Naive thymus-derived CD4-positive, alpha-beta T cell (primary cell): Measurements from ENCODE around the gene SPN. TPM values are rescaled to one million over a fixed set of nuclear protein-coding genes. Genes with fewer than 3 reads are reported as not detected.
A peak's percentile ranks its signal among the peaks of the same experiment; 100 is the strongest.
"Not testable (repeated sequence)": the region's sequence is repeated elsewhere in the genome, so short reads cannot be mapped to it uniquely, and the experiment has no call there.

Source experiments
- ATAC-seq: fragments of 150-1000 bp; cut with Tn5 transposase; 2 replicates; pipeline ENCODE4 v1.10.0; 2021; ENCODE audit warnings: mild to moderate bottlenecking, moderate library complexity
- CTCF ChIA-PET: fragments of 350-600 bp; sonication (Branson Sonifier 250); formaldehyde crosslinking; loops from one replicate; lab custom pipeline; 2021; ENCODE audit warnings: antibody characterized with exemption; lab: Charles Lee
- POLR2A ChIA-PET: fragments of 350-600 bp; sonication (Branson Sonifier 250); formaldehyde crosslinking; loops from one replicate; lab custom pipeline; 2021; ENCODE audit warnings: antibody characterized with exemption, inconsistent platforms; lab: Charles Lee
- DNase-seq, 9 donors: peaks; one replicate each; pipeline versions ENCODE4 v3.0.0 to v3.0.0-alpha.2; 2020 to 2022; ENCODE audit warnings: mixed read lengths in 1 of 9
- H3K27ac ChIP-seq: one replicate; pipeline ENCODE4 v1.7.0; 2013; ENCODE audit warnings: mild to moderate bottlenecking, low read depth, low read length, moderate library complexity
- H3K27me3 ChIP-seq, 2 donors: one replicate each; pipeline ENCODE4 v1.7.0; 2013; ENCODE audit warnings: low read length in 2 of 2, mild to moderate bottlenecking in 2 of 2, moderate library complexity in 2 of 2; ENCODE audit not compliant: control insufficient read depth in 2 of 2, insufficient read depth in 2 of 2
- H3K36me3 ChIP-seq, 3 experiments: 1 replicate in 2 of 3; 2 replicates in 1 of 3; pipeline ENCODE4 v1.7.0; 2013; ENCODE audit warnings: low read length in 3 of 3, mild to moderate bottlenecking in 3 of 3, moderate library complexity in 1 of 3; ENCODE audit not compliant: insufficient read depth in 3 of 3, control insufficient read depth in 2 of 3
- H3K4me1 ChIP-seq, 2 donors: one replicate each; pipeline ENCODE4 v1.7.0; 2013; ENCODE audit warnings: low read length in 2 of 2, mild to moderate bottlenecking in 2 of 2, moderate library complexity in 1 of 2; ENCODE audit not compliant: control insufficient read depth in 2 of 2, insufficient read depth in 2 of 2
- H3K4me3 ChIP-seq: 2 replicates; pipeline ENCODE4 v1.7.0; 2013; ENCODE audit warnings: mild to moderate bottlenecking, low read length
- H3K9me3 ChIP-seq, 3 experiments: 1 replicate in 2 of 3; 2 replicates in 1 of 3; pipeline ENCODE4 v1.7.0; 2013; ENCODE audit warnings: low read length in 3 of 3; ENCODE audit not compliant: control insufficient read depth in 2 of 3
- H3K27ac Mint-ChIP-seq, 9 donors: one replicate each; pipeline ENCODE4 v1.8.0; 2020 to 2022; ENCODE audit warnings: mixed read lengths in 9 of 9, mild to moderate bottlenecking in 8 of 9, moderate library complexity in 5 of 9, inconsistent platforms in 2 of 9
- H3K27me3 Mint-ChIP-seq, 5 donors: one replicate each; pipeline ENCODE4 v1.8.0; 2021 to 2022; ENCODE audit warnings: mixed read lengths in 5 of 5, mild to moderate bottlenecking in 1 of 5
- H3K36me3 Mint-ChIP-seq, 5 donors: one replicate each; pipeline ENCODE4 v1.8.0; 2020 to 2022; ENCODE audit warnings: mixed read lengths in 5 of 5, mild to moderate bottlenecking in 3 of 5, inconsistent platforms in 1 of 5
- H3K4me1 Mint-ChIP-seq, 7 donors: one replicate each; pipeline ENCODE4 v1.8.0; 2020 to 2022; ENCODE audit warnings: mixed read lengths in 7 of 7, mild to moderate bottlenecking in 3 of 7, inconsistent platforms in 1 of 7
- H3K4me3 Mint-ChIP-seq, 10 donors: one replicate each; pipeline ENCODE4 v1.8.0; 2020 to 2022; ENCODE audit warnings: mild to moderate bottlenecking in 10 of 10, mixed read lengths in 10 of 10, moderate library complexity in 6 of 10, inconsistent platforms in 2 of 10
- H3K9me3 Mint-ChIP-seq, 11 donors: one replicate each; pipeline ENCODE4 v1.8.0; 2020 to 2022; ENCODE audit warnings: mixed read lengths in 11 of 11, mild to moderate bottlenecking in 4 of 11, inconsistent platforms in 1 of 11, moderate library complexity in 1 of 11
- intact Hi-C, 2 donors: fragments of 100-400 bp; cut with micrococcal nuclease; formaldehyde crosslinking; loops; one replicate each; pipeline ENCODE4 v1.15.1; 2023
- polyA plus RNA-seq, 2 donors: library from polyadenylated mRNA; unstranded; fragments of 300-500 nt; fragmentation: Illumina TruSeq; gene quantifications; one replicate each; pipeline ENCODE4 v1.2.3, GENCODE V29; 2021
- total RNA-seq, 6 experiments: library from RNA in 5 of 6; stranded (reverse) in 5 of 6; gene quantifications; 1 replicate in 5 of 6; 2 replicates in 1 of 6; pipeline ENCODE4 v1.2.3 and lab custom pipeline; 2021 to 2026

SPN gene
- total and polyA plus RNA-seq, 7 experiments from 2014 or later = 79.5 to 333 (median 124) TPM

DNA sequence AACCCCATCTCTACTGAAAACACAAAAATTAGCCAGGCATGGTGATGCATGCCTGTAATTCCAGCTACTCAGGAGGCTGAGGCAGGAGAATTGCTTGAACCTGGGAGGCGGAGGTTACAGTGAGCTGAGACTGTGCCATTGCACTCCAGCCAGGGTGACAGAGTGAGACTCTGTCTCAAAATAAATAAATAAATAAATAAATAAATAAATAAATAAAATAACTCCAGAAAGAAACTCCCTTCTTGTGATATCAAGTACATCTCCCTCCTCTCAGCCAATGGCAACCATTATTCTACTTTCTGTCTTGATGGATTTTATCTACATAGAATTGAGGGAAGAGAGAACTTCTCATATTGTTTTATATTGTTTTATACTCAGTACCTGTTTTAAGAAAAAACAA lies 44.1 kb downstream of the SPN start:
- DNase-seq, ATAC-seq, H3K27me3 Mint-ChIP-seq, H3K27ac Mint-ChIP-seq, H3K4me3 Mint-ChIP-seq, H3K36me3 Mint-ChIP-seq, intact Hi-C loops, H3K27ac ChIP-seq, CTCF ChIA-PET, H3K9me3 ChIP-seq, H3K27me3 ChIP-seq, H3K9me3 Mint-ChIP-seq, H3K4me3 ChIP-seq, H3K36me3 ChIP-seq: not testable (repeated sequence)
- H3K4me1 Mint-ChIP-seq = peaks cover 21 to 29% (median 23%) of the 10 kb centered on the region in 7 donors
- POLR2A ChIA-PET = interaction anchor here (0.6 to 0.7 kb wide), 4 partner anchors 11 to 145 kb away, joined by 3 read pairs; no protein-coding TSS in a partner anchor
- H3K4me1 ChIP-seq = peaks cover 20 to 21% of the 10 kb centered on the region in 2 donors

DNA sequence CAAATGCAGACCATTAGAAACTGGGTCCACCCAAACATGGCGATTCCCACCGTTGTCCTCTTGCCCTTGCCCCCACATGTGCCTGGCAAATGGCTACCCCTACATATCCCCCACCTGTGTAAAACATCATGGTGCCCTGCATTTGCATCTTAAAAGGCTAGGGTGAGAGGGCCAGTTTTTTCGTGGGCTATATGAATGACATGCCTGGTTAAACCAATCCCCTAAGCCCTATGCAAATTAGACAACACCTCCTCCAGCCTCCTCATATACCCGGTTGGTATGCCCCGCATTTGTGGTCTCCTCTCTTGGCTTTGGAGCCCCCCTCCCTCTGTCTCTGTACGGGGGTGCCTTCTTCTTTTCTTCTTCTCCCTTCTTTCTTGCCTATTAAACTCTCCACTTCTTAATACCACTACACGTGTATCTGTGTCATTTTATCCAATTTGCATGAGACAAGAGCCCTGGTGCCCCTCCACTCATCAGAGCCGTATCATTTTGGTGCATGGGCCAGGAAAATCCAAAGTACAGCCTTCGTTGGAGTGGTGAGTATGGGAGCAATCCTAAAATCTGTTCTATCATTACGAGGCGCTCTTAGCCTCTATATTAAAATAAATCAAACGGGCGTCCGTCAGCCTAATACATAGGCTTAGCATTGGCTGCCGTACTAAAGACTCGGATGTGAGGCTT lies 46.0 kb downstream of the SPN start:
- intact Hi-C loops = no loop called here
- no peak for DNase-seq
- Mint-ChIP-seq H3K4me3 (peak overlapping the region in 1 of 10 donors; percentile 38), H3K27ac (peak overlapping the region in 2 of 9 donors; percentile 48 to 69), H3K27me3 (peaks cover 0 to 7% (median 0%) of the 10 kb centered on the region in 5 donors), H3K9me3 (no peaks in the 10 kb centered on the region), H3K4me1 (peaks cover 9 to 15% (median 12%) of the 10 kb centered on the region in 7 donors), H3K36me3 (no peaks in the 10 kb centered on the region)
- POLR2A ChIA-PET = interaction anchor here (4.5 kb wide), 1 partner anchor 7 kb away, joined by 28 read pairs; no protein-coding TSS in a partner anchor
- Histone ChIP-seq H3K27me3 (no peaks in the 10 kb centered on the region), H3K36me3 (no peaks in the 10 kb centered on the region), H3K4me1 (peaks cover 6% of the 10 kb centered on the region in 2 donors), H3K4me3 (no peak overlapping the region), H3K9me3 (no peaks in the 10 kb centered on the region), H3K27ac (no peak overlapping the region)
- no peak for ATAC-seq
- CTCF ChIA-PET = interaction anchor here (0.6 to 14.9 kb wide), 3 partner anchors 9 to 81 kb away, joined by 4 to 134 read pairs (median 6); partner anchors contain the start of gene KIF22

DNA sequence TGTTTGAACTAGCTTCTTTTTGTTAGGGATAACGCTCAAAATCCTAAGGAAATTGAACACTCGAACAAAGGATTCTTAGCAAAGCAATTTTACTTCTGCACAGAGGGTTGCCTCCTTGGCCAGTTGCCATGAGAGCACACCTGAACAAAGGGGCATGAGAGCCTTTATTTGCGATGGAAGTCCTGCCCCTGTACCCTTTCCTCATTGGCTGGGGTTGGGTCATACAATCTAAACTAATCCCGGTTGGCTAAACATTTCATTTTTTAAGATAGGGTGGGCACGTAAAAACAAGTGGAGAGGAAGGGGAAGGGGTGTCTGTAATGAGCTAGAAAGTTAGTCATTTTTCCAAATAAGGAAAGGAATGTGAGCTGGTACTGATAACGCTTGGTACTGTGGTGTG lies 46.6 kb downstream of the SPN start:
- H3K27me3 Mint-ChIP-seq, ATAC-seq, H3K36me3 ChIP-seq, H3K36me3 Mint-ChIP-seq, H3K9me3 Mint-ChIP-seq, H3K4me3 ChIP-seq, DNase-seq, H3K27me3 ChIP-seq, H3K9me3 ChIP-seq, H3K27ac ChIP-seq, H3K4me1 ChIP-seq: not testable (repeated sequence)
- ChIA-PET CTCF (interaction anchor here (0.6 to 14.9 kb wide), 4 partner anchors 9 to 115 kb away, joined by 4 to 134 read pairs (median 6); partner anchors contain the start of gene KIF22), POLR2A (interaction anchor here (0.7 to 4.5 kb wide), 2 partner anchors 8 to 50 kb away, joined by 4 to 28 read pairs; no protein-coding TSS in a partner anchor)
- peak overlapping the region in 3 of 9 donors; percentile 45 to 60 (median 60) for H3K27ac Mint-ChIP-seq
- intact Hi-C loops = loop anchor here (1.0 to 2.0 kb wide), 4 partner anchors 7 to 81 kb away; partner anchors contain the start of gene KIF22 (in 1 of the 2)
- H3K4me3 Mint-ChIP-seq = peak overlapping the region in 1 of 10 donors; percentile 38
- peaks cover 9 to 15% (median 12%) of the 10 kb centered on the region in 7 donors for H3K4me1 Mint-ChIP-seq

DNA sequence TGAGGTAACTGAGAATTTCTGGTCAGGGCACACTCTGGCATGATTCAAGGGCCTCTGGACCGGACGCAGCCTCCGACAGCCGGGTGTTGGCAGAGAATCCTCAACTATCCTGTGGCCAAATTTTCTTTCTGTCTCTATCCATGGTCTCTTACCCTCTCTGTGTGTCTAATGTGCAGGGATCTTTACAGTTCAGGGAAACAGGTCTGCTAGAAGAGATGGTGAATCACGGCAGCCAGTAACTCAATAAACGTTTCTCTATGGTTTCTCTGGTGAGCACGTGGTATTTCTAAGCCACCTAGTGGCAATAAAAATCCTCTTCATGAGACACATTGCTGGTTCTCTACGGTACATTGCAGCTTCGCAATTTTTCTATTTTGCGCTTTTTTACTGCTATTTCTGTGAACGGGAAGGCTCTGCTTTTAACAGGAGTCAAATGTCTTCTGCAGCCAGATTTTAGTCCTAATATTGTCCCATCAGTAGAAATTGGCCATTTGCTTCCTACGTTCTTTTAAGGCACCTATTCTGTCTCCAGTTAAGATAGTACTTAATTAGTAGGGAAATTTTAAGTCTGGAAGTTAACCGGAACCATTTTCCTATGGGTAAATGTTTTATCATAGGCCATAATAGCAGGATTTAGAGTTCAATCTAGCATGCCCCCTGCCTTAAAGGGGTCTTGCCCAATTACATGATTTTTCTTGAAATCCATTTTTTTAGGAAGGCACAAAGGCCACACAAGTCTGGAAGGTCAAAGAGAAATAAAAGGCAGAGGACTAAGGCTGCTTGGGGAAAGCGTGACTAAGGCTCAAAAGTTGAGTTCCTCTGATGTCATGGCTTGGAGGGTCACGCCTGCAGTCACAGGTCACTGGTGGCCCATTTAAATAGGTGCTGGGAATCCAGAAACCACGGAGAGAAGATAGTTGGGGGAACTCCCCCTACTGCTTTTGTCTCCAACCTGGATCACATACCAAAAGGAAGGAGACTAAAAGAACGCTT lies 47.5 kb downstream of the SPN start:
- no peak overlapping the region for H3K4me3 ChIP-seq
- intact Hi-C loops = loop anchor here (1.0 to 2.0 kb wide), 4 partner anchors 8 to 80 kb away; partner anchors contain the start of gene KIF22 (in 1 of the 2)
- H3K4me1 ChIP-seq = peaks cover 6% of the 10 kb centered on the region in 2 donors
- peak overlapping the region in 8 of 9 donors; percentile 43 to 89 (median 60) for H3K27ac Mint-ChIP-seq
- DNase-seq (peak in 7 of 9 donors; percentile 53 to 77 (median 66)), ATAC-seq (peak; percentile 96)
- peak overlapping the region in 2 of 10 donors; percentile 2 to 16 for H3K4me3 Mint-ChIP-seq
- H3K36me3 Mint-ChIP-seq = no peaks in the 10 kb centered on the region
- peaks cover 8 to 15% (median 12%) of the 10 kb centered on the region in 7 donors for H3K4me1 Mint-ChIP-seq
- ChIA-PET CTCF (interaction anchor here (0.6 to 14.9 kb wide), 5 partner anchors 10 to 114 kb away, joined by 3 to 134 read pairs (median 6); partner anchors contain the start of gene KIF22), POLR2A (interaction anchor here (0.7 to 4.5 kb wide), 4 partner anchors 9 to 79 kb away, joined by 3 to 28 read pairs (median 8); partner anchors contain the start of gene KIF22)
- H3K27me3 Mint-ChIP-seq = peaks cover 0 to 18% (median 0%) of the 10 kb centered on the region in 5 donors
- H3K9me3 ChIP-seq = no peaks in the 10 kb centered on the region
- no peaks in the 10 kb centered on the region for H3K36me3 ChIP-seq
- H3K27ac ChIP-seq = no peak overlapping the region
- H3K9me3 Mint-ChIP-seq = no peaks in the 10 kb centered on the region
- no peaks in the 10 kb centered on the region for H3K27me3 ChIP-seq

DNA sequence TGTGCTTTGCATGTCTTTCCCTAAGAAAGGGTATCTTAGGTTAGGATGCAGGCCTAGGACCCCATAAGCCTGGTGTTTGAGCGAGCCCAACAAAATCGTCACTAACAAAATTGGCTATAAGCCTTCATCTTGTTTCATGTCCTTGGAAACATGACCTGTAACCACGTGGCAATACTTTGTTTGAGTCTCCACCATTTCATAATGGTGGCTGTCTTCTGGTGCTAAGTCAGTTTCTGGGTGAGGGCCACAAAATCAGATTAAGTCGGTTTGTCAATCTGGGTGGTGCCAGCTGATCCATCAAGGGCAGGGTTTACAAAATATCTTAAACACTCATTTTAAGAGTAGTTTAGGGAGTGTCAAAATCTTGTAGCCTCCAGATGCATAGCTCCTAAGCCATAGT lies 49.8 kb downstream of the SPN start:
- H3K4me3 ChIP-seq = no peak overlapping the region
- intact Hi-C loops = no loop called here
- Mint-ChIP-seq H3K27ac (peak overlapping the region in 1 of 9 donors; percentile 20), H3K4me3 (no peak overlapping the region), H3K36me3 (no peaks in the 10 kb centered on the region), H3K4me1 (peaks cover 8 to 15% (median 12%) of the 10 kb centered on the region in 7 donors), H3K27me3 (peaks cover 0 to 18% (median 0%) of the 10 kb centered on the region in 5 donors), H3K9me3 (no peaks in the 10 kb centered on the region)
- no peaks in the 10 kb centered on the region for H3K27me3 ChIP-seq
- DNase-seq (no peak), ATAC-seq (no peak)
- no peaks in the 10 kb centered on the region for H3K9me3 ChIP-seq
- ChIA-PET POLR2A (interaction anchor here (0.6 to 4.5 kb wide), 7 partner anchors 11 to 78 kb away, joined by 3 to 28 read pairs (median 4); partner anchors contain the start of gene KIF22), CTCF (interaction anchor here (0.8 to 14.9 kb wide), 3 partner anchors 8 to 17 kb away, joined by 3 to 134 read pairs (median 5); no protein-coding TSS in a partner anchor)
- peaks cover 6% of the 10 kb centered on the region in 2 donors for H3K4me1 ChIP-seq
- H3K36me3 ChIP-seq = no peaks in the 10 kb centered on the region
- no peak overlapping the region for H3K27ac ChIP-seq
